ENCODE data around the gene SEPTIN10.

The SEPTIN10 gene

GRCh38 chr2:109523121-109523520 is 90.6 kb downstream of the SEPTIN10 start:
- DNase-seq (ENCODE audit: low read depth in 2 of 2) = no peak

DNA sequence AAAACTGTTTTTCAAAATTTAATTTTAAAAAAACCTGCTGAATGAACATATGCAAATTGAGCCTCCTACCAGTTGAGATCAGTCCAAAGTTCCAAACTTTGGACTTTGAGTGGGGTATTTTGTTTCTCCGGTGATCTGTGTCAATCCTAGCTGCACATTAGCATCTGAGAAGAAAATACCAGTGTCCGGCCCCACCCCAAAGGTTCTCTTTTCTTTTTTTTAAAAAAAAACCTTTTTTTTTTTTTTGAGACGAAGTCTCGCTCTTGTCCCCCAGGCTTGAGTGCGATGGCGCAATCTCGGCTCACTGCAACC is 91.7 kb downstream of the SEPTIN10 start:
- no peak for DNase-seq (ENCODE audit: low read depth in 2 of 2)

DNA sequence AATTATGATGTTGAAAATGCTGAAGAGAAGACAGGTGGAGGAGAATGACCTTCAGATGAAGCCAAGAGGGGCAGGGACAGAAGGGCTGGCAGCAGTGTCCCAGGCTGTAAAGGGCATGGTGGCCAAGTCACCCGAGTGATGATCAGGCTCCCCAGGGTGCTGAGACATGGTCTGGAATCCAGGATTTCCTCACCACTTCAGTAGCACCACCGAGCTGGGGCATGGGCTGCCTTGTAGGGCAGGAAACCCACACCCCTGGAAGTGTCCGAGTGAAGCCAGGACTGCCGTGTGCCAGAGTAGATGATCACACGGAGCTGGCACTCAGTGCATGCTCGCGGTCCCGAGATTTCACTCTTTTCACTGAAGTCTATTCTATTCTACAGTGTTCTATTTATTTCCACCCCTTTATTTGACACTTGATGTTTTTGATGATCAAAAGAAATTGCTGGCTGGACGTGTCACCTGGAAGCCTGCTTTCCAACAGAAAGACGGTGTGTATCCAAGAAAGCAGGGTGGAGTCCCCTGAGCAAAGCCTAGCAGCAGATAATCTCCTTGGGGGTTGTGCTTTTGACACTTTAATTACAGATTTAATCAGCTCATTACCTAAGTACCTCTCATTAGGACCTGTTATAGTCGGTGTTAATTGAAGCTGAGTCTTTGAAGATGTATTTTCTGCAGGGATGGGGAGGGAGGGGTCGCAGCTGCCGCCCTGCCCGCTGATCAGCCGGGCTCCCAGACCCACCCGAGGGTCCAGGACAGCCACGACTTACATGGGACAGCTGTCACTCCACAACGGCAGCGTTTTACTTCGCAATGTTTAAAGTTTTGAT is 92.3 kb downstream of the SEPTIN10 start:
- no peak for DNase-seq (ENCODE audit: low read depth in 2 of 2)

- DNase-seq (ENCODE audit: low read depth in 2 of 2) = no peak
Measured at GRCh38 chr2:109519513-109519912, 94.3 kb downstream of the SEPTIN10 start.

- DNase-seq (ENCODE audit: low read depth in 2 of 2) = no peak
Measured at GRCh38 chr2:109517118-109517889, 96.5 kb downstream of the SEPTIN10 start.

- DNase-seq (ENCODE audit: low read depth in 2 of 2) = no peak
Measured at GRCh38 chr2:109516445-109517117, 97.2 kb downstream of the SEPTIN10 start.

- no peak for DNase-seq (ENCODE audit: low read depth in 2 of 2)
Measured at GRCh38 chr2:109514857-109515256, 98.9 kb downstream of the SEPTIN10 start.

DNA sequence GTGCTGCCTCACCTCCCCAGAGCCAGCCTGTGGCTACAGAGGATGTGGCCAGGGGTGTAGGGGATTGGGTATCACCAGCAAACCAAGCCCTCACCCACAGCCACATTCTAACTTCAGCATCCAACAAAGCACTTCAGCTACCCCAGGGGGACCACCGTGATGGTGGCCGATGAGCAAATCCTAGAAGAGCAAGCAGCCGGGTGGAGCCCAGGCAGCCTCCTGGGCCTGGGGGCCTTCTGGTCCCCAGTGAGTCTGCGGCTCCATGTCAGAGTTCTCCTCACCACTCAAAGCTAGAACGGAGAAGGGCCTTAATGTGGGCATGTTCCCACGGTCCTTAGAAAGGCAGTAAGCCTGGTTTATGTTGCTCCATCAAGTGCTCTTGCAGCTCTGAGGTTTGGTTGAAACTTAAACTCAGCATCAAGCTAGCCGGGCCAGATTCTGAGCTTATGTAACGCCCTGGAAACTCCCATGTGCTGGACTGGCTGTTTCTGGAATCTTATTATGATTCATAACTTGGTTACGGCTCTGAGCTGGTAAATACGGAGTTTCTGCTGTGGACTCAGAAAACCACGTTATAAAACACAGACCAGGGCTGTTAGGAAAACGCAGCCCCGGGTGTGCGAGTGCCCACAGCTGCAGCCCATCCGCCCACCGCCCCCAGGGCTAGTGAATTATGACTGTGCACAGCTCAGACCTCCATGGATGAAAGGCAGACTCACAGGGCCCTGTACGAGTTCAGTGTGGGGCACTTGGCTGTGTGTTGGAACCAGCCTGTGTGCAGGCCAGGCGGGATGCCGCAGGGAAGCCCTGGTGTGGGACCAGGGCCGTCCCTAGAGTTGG is 99.8 kb downstream of the SEPTIN10 start:
- no peak for DNase-seq (ENCODE audit: low read depth in 2 of 2)

DNA sequence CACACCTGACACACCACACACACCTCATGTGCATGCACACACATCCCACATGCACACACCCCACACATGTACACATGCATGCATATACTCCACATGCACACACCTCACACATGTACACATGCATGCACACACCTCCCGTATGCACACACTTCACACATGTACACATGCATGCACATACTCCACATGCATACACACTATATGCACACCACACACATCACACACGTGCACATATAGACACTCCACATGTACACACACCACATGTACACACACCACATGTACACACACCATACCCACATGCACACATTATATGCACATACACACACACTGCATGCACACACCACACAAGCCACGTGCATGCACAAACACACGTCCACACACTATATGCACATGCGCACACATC is 100.5 kb downstream of the SEPTIN10 start:
- DNase-seq (ENCODE audit: low read depth in 2 of 2) = no peak

GRCh38 chr2:109512076-109512475 is 101.7 kb downstream of the SEPTIN10 start:
- DNase-seq (ENCODE audit: low read depth in 2 of 2) = no peak

DNA sequence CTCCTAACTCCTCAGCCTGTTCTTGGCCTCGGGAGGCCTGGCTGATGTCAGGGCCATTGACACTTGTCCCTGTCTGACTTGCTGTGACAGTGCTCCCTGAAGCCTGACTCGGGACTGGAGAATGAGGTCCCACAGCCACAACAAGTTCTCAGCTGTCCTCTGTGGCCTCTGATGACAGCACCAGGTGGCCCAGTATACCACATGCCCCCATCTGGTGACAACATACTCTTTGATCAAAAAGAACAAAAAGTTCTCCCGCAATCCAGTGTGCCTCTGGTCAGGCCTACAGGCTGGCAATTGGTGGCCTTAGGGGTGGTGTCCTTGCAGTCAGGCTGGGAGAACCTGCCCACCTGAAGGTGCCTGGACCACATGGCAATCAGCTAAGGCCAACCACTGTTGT is 102.6 kb downstream of the SEPTIN10 start:
- DNase-seq (ENCODE audit: low read depth in 2 of 2) = no peak

DNA sequence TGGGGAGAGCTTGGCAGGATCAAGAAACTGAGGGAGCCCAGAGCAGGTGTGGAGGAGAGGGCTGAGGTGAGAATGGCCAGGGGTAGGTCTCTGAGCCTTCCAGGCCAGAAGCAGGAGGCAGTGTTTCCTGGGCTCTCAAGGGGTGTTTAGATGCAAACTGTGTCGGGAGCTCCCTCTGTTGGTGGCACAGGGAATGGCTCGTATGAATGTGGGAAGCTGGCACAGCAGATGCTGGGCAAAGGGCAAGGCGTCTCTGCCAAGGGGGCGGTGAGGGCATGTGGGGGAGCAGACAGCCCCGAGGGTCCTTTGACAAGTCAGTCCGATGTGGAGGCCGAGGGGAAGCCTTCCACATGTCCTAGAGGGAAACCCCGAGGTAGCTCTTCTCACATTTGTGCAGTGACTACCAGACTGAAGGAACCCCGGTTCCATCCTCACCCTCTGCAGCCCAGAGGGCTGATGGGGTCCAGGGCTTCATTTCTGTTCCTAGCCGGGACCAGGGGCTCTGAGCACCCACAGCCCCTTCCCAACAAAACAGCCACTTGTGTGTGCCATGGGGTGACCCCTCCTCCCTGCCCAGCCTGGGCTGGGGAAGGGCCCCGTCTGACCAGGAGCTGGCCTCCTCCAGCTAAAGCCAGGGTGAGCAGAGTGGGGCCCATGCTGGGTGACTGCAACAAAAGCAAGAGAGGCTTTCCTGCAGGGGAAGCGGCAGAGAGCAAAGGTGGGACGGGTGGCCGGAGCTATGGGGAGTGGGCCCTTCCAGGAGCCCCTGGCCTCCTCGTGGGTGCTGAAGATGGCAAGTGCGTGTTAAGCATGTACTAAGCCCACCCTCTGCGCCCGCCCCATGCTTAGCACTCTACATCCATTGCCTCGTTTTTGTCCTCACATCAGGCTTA is 103.4 kb downstream of the SEPTIN10 start:
- DNase-seq (ENCODE audit: low read depth in 2 of 2) = peak; percentile 46 to 53

DNA sequence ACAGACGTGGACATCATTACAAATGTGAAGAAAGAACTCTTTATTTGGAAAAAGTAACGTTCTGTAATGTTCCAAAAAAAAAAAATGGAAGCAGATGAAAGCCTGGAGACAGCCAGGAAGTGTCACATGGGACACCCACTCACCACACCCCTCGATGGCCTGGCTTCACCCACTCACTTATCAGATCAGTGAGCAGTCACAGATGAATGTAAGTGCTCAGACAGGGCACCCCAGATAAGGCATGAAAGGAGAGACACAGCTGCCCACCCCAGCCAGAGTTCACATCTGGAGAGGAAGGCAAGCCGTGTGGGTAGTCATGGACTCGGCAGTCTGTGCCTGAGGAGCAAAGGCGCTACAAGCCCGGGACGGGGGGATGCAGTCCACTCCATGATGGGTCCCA is 105.2 kb downstream of the SEPTIN10 start:
- DNase-seq (ENCODE audit: low read depth in 2 of 2) = no peak

GRCh38 chr2:109507828-109508227 is 105.9 kb downstream of the SEPTIN10 start:
- no peak for DNase-seq (ENCODE audit: low read depth in 2 of 2)

DNA sequence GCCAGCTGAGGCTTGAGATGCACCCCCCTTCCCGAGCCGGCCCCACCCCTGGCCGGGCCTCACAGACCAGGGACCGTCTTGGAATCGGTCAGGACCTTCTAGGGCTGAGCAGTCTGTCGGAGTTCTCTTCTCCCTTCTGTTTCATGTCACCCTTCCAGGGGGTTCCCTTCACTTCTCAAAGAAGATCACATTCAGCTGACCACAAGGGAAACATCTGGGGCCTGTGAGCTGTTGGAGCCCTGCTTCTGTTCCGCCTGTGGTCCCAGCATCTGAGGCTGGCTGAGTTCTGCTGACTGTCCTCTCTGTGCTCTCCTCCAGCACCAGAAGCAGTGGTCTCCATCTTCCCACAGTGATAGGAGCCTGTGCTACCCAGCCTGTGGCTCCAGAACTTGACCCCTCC is 106.5 kb downstream of the SEPTIN10 start:
- no peak for DNase-seq (ENCODE audit: low read depth in 2 of 2)

GRCh38 chr2:109503191-109503590 is 110.6 kb downstream of the SEPTIN10 start:
- no peak for DNase-seq (ENCODE audit: low read depth in 2 of 2)

DNA sequence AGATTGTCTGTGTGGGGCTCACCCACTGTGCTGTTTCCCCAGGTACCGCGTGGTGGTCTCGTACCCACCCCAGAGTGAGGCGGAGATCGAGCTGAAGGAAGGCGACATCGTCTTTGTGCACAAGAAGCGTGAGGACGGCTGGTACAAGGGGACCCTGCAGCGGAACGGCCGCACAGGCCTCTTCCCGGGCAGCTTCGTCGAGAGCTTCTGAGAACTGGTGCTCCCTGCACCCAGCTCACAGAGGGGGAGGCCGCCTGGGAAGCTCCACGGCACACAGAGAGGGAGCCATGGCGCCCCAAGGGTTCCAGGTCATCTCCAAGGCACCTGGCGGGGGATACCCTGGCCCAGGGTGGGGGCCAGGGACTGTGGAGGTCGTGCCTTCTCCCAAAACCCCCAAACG is 112.3 kb downstream of the SEPTIN10 start:
- DNase-seq (ENCODE audit: low read depth in 2 of 2) = no peak

- DNase-seq (ENCODE audit: low read depth in 2 of 2) = no peak
Measured at GRCh38 chr2:109500910-109501309, 112.9 kb downstream of the SEPTIN10 start.

DNA sequence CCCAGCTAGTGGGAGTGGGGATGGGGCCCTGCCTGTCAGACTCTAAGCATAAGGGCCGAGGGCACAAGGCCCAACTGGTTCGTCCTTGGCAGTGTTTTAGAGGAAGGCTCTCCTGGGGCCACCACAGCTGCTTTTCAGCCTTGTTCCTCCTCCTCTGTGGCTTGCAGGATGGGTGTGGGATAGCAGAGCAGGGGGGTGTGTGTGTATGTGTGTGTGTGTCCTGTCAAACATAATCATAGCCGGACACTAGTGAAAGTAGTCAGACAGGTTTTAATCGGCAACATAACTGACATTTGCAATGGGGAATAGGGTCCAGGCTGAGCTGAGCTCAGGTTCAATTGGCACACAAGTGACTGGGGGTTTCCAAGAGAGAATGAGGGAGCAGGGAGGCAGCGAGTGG is 114.2 kb downstream of the SEPTIN10 start:
- no peak for DNase-seq (ENCODE audit: low read depth in 2 of 2)

DNA sequence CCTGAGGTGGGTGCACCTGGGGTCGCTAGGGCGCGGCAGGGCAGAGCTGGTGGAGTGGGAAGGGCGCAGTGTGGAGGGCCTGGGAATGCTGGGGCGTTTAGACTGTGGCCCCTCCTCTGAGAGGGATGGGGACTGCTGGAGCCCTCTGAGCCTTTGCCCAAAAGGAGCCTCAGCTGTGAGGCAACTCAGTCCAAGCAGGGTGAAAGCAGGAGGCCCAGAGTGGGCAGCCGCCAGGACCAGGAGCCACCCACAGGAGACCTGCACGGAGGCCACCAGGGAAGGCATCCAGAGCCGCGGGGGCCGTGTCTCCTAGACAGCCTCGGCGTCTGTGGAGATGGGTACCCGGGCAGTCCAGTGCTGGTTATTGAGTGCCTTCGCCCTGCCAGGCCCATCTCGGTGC is 114.9 kb downstream of the SEPTIN10 start:
- no peak for DNase-seq (ENCODE audit: low read depth in 2 of 2)

Data from stimulated activated CD8-positive, alpha-beta memory T cell treated with anti-CD3 and anti-CD28 coated beads, Interleukin-2, amount 100 ng/mL, for 1 hour (primary cell).